Nephron (organoid): ENCODE data around the gene GPI.

Source experiments
- H3K27ac Mint-ChIP-seq, 3 experiments: 2 replicates each; pipeline ENCODE4 v1.8.0; 2020; ENCODE audit warnings: mixed read lengths in 3 of 3, mild to moderate bottlenecking in 2 of 3, moderate library complexity in 1 of 3
- H3K27me3 Mint-ChIP-seq: 2 replicates; pipeline ENCODE4 v1.8.0; 2021; ENCODE audit warnings: low read depth, mild to moderate bottlenecking, moderate library complexity, mixed read lengths
- H3K36me3 Mint-ChIP-seq: 2 replicates; pipeline ENCODE4 v1.8.0; 2020; ENCODE audit warnings: low read depth, mixed read lengths
- H3K4me1 Mint-ChIP-seq: 2 replicates; pipeline ENCODE4 v1.8.0; 2020; ENCODE audit warnings: mixed read lengths
- H3K4me3 Mint-ChIP-seq, 3 experiments: 2 replicates each; pipeline ENCODE4 v1.8.0; 2020; ENCODE audit warnings: mild to moderate bottlenecking in 3 of 3, mixed read lengths in 3 of 3, moderate library complexity in 2 of 3
- H3K9me3 Mint-ChIP-seq: 2 replicates; pipeline ENCODE4 v1.8.0; 2020; ENCODE audit warnings: mixed read lengths
- CTCF ChIP-seq, 3 experiments: fragments of 200-600 bp; sonication (generic); IDR thresholded peaks; one replicate each; pipeline ENCODE4 v1.5.0; 2021; ENCODE audit warnings: antibody characterized with exemption in 3 of 3; ENCODE audit not compliant: unreplicated experiment in 3 of 3

GPI gene

GRCh38 chr19:34343751-34344150 lies 21.2 kb upstream of the GPI start:
- H3K4me1 Mint-ChIP-seq, result no peaks in the 10 kb centered on the region
- no peaks in the 10 kb centered on the region for H3K9me3 Mint-ChIP-seq
- H3K27me3 Mint-ChIP-seq, result no peaks in the 10 kb centered on the region
- no peak overlapping the region for H3K4me3 Mint-ChIP-seq
- no peak overlapping the region for H3K27ac Mint-ChIP-seq
- H3K36me3 Mint-ChIP-seq, result peaks cover 74% of the 10 kb centered on the region
- no peak for TF ChIP-seq CTCF (IDR thresholded peaks at IDR 0.05; ENCODE audit: unreplicated experiment in 3 of 3)

- Mint-ChIP-seq H3K27me3 (no peaks in the 10 kb centered on the region), H3K9me3 (no peaks in the 10 kb centered on the region), H3K36me3 (peaks cover 68% of the 10 kb centered on the region), H3K4me3 (no peak overlapping the region), H3K4me1 (peaks cover 7% of the 10 kb centered on the region), H3K27ac (no peak overlapping the region)
- TF ChIP-seq CTCF (IDR thresholded peaks at IDR 0.05; ENCODE audit: unreplicated experiment in 3 of 3), result peak; percentile 36 to 54 (median 40)
These were observed 19.0 kb upstream of the GPI start for GRCh38 chr19:34345947-34346351.

GRCh38 chr19:34347561-34348165 lies 17.3 kb upstream of the GPI start:
- H3K4me3 Mint-ChIP-seq, result no peak overlapping the region

GRCh38 chr19:34348899-34349487 lies 16.0 kb upstream of the GPI start:
- no peak for TF ChIP-seq CTCF (IDR thresholded peaks at IDR 0.05; ENCODE audit: unreplicated experiment in 3 of 3)
- Mint-ChIP-seq H3K9me3 (no peaks in the 10 kb centered on the region), H3K27ac (no peak overlapping the region), H3K27me3 (no peaks in the 10 kb centered on the region), H3K4me3 (no peak overlapping the region), H3K4me1 (peaks cover 7% of the 10 kb centered on the region), H3K36me3 (peaks cover 49% of the 10 kb centered on the region)

More at GRCh38 chr19:34347561-34348165, 17.3 kb upstream of the GPI start:
- Mint-ChIP-seq H3K4me1 (peaks cover 7% of the 10 kb centered on the region), H3K9me3 (no peaks in the 10 kb centered on the region), H3K27me3 (no peaks in the 10 kb centered on the region), H3K27ac (no peak overlapping the region), H3K36me3 (peaks cover 60% of the 10 kb centered on the region)
- no peak for TF ChIP-seq CTCF (IDR thresholded peaks at IDR 0.05; ENCODE audit: unreplicated experiment in 3 of 3)

GRCh38 chr19:34350161-34350561 lies 14.8 kb upstream of the GPI start:
- Mint-ChIP-seq H3K27me3 (no peaks in the 10 kb centered on the region), H3K27ac (peak overlapping the region in 2 of 3 experiments; percentile 4 to 23), H3K36me3 (peaks cover 49% of the 10 kb centered on the region), H3K9me3 (no peaks in the 10 kb centered on the region), H3K4me3 (no peak overlapping the region), H3K4me1 (peaks cover 7% of the 10 kb centered on the region)
- no peak for TF ChIP-seq CTCF (IDR thresholded peaks at IDR 0.05; ENCODE audit: unreplicated experiment in 3 of 3)

GRCh38 chr19:34351382-34351826 lies 13.6 kb upstream of the GPI start:
- peaks cover 7% of the 10 kb centered on the region for H3K4me1 Mint-ChIP-seq
- H3K4me3 Mint-ChIP-seq, result no peak overlapping the region
- H3K9me3 Mint-ChIP-seq, result no peaks in the 10 kb centered on the region
- peaks cover 37% of the 10 kb centered on the region for H3K36me3 Mint-ChIP-seq
- H3K27me3 Mint-ChIP-seq, result no peaks in the 10 kb centered on the region
- TF ChIP-seq CTCF (IDR thresholded peaks at IDR 0.05; ENCODE audit: unreplicated experiment in 3 of 3), result no peak
- H3K27ac Mint-ChIP-seq, result peak overlapping the region in 2 of 3 experiments; percentile 89
